ENCODE results near the gene FMNL2.

DNA sequence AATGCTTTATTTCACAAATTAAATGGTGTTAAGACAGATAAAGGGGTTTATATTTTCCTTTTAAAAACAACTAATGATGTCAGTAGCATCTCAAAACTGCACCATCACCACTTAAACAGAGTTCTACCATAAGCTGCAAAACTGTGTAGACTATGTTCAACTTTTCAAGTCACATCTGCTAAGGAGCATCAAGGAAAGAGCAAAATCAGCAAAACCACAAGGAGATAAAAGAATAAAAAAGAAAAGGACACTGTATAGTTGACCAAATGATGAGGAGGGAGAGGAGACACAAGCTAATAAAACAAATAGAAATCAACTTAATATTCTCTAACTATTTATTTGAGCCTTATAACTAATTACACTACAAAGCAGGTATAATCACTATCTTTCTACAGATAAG, 348.4 kb downstream of the FMNL2 start:
- TF ChIP-seq, protein P1, sequence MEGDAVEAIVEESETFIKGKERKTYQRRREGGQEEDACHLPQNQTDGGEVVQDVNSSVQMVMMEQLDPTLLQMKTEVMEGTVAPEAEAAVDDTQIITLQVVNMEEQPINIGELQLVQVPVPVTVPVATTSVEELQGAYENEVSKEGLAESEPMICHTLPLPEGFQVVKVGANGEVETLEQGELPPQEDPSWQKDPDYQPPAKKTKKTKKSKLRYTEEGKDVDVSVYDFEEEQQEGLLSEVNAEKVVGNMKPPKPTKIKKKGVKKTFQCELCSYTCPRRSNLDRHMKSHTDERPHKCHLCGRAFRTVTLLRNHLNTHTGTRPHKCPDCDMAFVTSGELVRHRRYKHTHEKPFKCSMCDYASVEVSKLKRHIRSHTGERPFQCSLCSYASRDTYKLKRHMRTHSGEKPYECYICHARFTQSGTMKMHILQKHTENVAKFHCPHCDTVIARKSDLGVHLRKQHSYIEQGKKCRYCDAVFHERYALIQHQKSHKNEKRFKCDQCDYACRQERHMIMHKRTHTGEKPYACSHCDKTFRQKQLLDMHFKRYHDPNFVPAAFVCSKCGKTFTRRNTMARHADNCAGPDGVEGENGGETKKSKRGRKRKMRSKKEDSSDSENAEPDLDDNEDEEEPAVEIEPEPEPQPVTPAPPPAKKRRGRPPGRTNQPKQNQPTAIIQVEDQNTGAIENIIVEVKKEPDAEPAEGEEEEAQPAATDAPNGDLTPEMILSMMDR (conservative IDR thresholded peaks at IDR 0.05; ENCODE audit: low read depth, low read length): no peak
- no peak for TF ChIP-seq EZH2 (IDR thresholded peaks at IDR 0.05; ENCODE audit: borderline replicate concordance, low read depth, low read length, poor library complexity, severe bottlenecking)

Data from A673 (cell line).